ENCODE measurements around the gene CSDE1.

CSDE1 gene

GRCh38 chr1:114749835-114750234, 7.9 kb downstream of the CSDE1 start:
- DNase-seq (ENCODE audit: low read depth in 3 of 3) = no peak

- peak in 1 of 3 donors; percentile 10 for DNase-seq (ENCODE audit: low read depth in 3 of 3)
These were observed 11.2 kb downstream of the CSDE1 start for GRCh38 chr1:114746450-114747121.

- no peak for DNase-seq (ENCODE audit: low read depth in 3 of 3)
These were observed 12.5 kb downstream of the CSDE1 start for GRCh38 chr1:114745291-114745690.

GRCh38 chr1:114741963-114742746, 15.6 kb downstream of the CSDE1 start:
- no peak for DNase-seq (ENCODE audit: low read depth in 3 of 3)

- no peak for DNase-seq (ENCODE audit: low read depth in 3 of 3)
These were observed 17.5 kb downstream of the CSDE1 start for GRCh38 chr1:114740331-114740730.

- no peak for DNase-seq (ENCODE audit: low read depth in 3 of 3)
These were observed 20.4 kb downstream of the CSDE1 start for GRCh38 chr1:114737314-114737849.

- DNase-seq (ENCODE audit: low read depth in 3 of 3) = no peak
These were observed 22.3 kb downstream of the CSDE1 start for GRCh38 chr1:114735479-114735878.

- no peak for DNase-seq (ENCODE audit: low read depth in 3 of 3)
These were observed 28.0 kb downstream of the CSDE1 start for GRCh38 chr1:114729782-114730181.

- DNase-seq (ENCODE audit: low read depth in 3 of 3) = no peak
These were observed 29.2 kb downstream of the CSDE1 start for GRCh38 chr1:114728553-114728952.

- DNase-seq (ENCODE audit: low read depth in 3 of 3) = no peak
These were observed 32.6 kb downstream of the CSDE1 start for GRCh38 chr1:114725230-114725629.

- no peak for DNase-seq (ENCODE audit: low read depth in 3 of 3)
These were observed 33.9 kb downstream of the CSDE1 start for GRCh38 chr1:114723915-114724314.

GRCh38 chr1:114723457-114723856, 34.3 kb downstream of the CSDE1 start:
- no peak for DNase-seq (ENCODE audit: low read depth in 3 of 3)

- DNase-seq (ENCODE audit: low read depth in 3 of 3) = no peak
These were observed 37.3 kb downstream of the CSDE1 start for GRCh38 chr1:114720492-114720891.

GRCh38 chr1:114719424-114719787, 38.4 kb downstream of the CSDE1 start:
- no peak for DNase-seq (ENCODE audit: low read depth in 3 of 3)

GRCh38 chr1:114718661-114719423, 38.9 kb downstream of the CSDE1 start:
- DNase-seq (ENCODE audit: low read depth in 3 of 3) = peak in 1 of 3 donors; percentile 6

- peak; percentile 85 to 94 (median 89) for DNase-seq (ENCODE audit: low read depth in 3 of 3)
These were observed 41.2 kb downstream of the CSDE1 start, which contains the start of gene NRAS for GRCh38 chr1:114716304-114717170. Gene NRAS, minus strand, starts transcription at chr1:114716771. Its CDS starts 611 bp downstream, at chr1:114716160.

GRCh38 chr1:114715952-114716303, 41.9 kb downstream of the CSDE1 start:
- no peak for DNase-seq (ENCODE audit: low read depth in 3 of 3)

- DNase-seq (ENCODE audit: low read depth in 3 of 3) = no peak
These were observed 44.8 kb downstream of the CSDE1 start for GRCh38 chr1:114712977-114713376.

GRCh38 chr1:114710360-114710759, 47.4 kb downstream of the CSDE1 start:
- no peak for DNase-seq (ENCODE audit: low read depth in 3 of 3)

- DNase-seq (ENCODE audit: low read depth in 3 of 3) = no peak
These were observed 50.2 kb downstream of the CSDE1 start for GRCh38 chr1:114707604-114708003.

- DNase-seq (ENCODE audit: low read depth in 3 of 3) = no peak
These were observed 54.5 kb downstream of the CSDE1 start for GRCh38 chr1:114703242-114703641.
